ENCODE results near the gene MARCHF10.

DNA sequence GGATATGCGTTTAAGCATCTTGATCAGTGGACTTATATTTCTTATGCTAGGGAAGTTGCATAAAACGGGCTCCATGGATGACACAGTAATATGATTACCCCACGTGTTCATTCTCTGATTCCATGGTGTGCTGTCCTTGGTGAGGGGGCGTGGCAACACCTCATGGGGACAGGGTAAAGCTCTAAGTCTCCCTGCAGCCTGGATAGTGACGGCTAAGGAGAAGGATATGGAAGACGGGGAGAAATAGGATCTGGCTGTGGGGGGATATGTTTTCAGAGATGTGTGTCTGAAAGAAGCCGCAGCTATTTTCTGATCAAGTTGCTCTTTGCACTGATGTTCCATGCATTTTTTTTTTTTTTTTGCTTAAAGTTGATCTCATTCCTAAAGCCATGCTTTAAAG is 84.3 kb downstream of the MARCHF10 start:
- no peak for TF ChIP-seq CTCF (conservative IDR thresholded peaks at IDR 0.05)
- TF ChIP-seq EZH2 (IDR thresholded peaks at IDR 0.05; ENCODE audit: low read depth) = no peak
